Mammary epithelial cell (primary cell): ENCODE measurements around the gene AHR.

Experiments used
- CTCF ChIP-seq, 2 donors: IDR thresholded peaks in 1 of 2; conservative IDR thresholded peaks in 1 of 2; 2 replicates each; pipeline ENCODE4 v1.5.1; 2011 to 2012; ENCODE audit warnings: inconsistent platforms in 2 of 2, low read length in 2 of 2, mild to moderate bottlenecking in 2 of 2, control low read depth in 1 of 2, low read depth in 1 of 2; ENCODE audit not compliant: insufficient read depth in 1 of 2; ENCODE audit errors: extremely low read depth in 1 of 2
- EZH2 ChIP-seq: IDR thresholded peaks from 2 replicates; pipeline ENCODE4 v1.6.1; 2012; ENCODE audit warnings: low read length, inconsistent platforms, borderline replicate concordance

- TF ChIP-seq CTCF (conservative IDR thresholded peaks at IDR 0.05 in 1 of 2, IDR thresholded peaks at IDR 0.05 in 1 of 2; ENCODE audit: extremely low read depth in 1 of 2, insufficient read depth in 1 of 2, low read depth in 1 of 2, low read length in 2 of 2) (no peak), EZH2 (no peak)
Observed at GRCh38 chr7:17371671-17372524, 73.4 kb downstream of the AHR start.
